ENCODE results near the gene ALG6.
"Not testable (repeated sequence)": the region's sequence is repeated elsewhere in the genome, so short reads cannot be mapped to it uniquely, and the experiment has no call there.

The ALG6 gene

GRCh38 chr1:63328781-63329180 lies 38.6 kb upstream of the ALG6 start:
- no peak for DNase-seq

GRCh38 chr1:63329621-63330330 lies 37.7 kb upstream of the ALG6 start:
- no peak for DNase-seq

- no peak for DNase-seq
These were observed 37.0 kb upstream of the ALG6 start for GRCh38 chr1:63330331-63330916.

- DNase-seq, result no peak
These were observed 25.0 kb upstream of the ALG6 start for GRCh38 chr1:63342402-63342801.

- no peak for DNase-seq
These were observed 23.5 kb upstream of the ALG6 start for GRCh38 chr1:63343922-63344321.

GRCh38 chr1:63350320-63350719 lies 17.1 kb upstream of the ALG6 start:
- no peak for DNase-seq

- no peak for DNase-seq
These were observed 14.7 kb upstream of the ALG6 start for GRCh38 chr1:63352736-63353135.

- not testable (repeated sequence) for DNase-seq
These were observed 11.2 kb upstream of the ALG6 start for GRCh38 chr1:63356234-63356633.

- DNase-seq, result no peak
These were observed 7.9 kb upstream of the ALG6 start for GRCh38 chr1:63359561-63359960.

- no peak for DNase-seq
These were observed 5.4 kb upstream of the ALG6 start for GRCh38 chr1:63362073-63362472.

- no peak for DNase-seq
These were observed 4.8 kb upstream of the ALG6 start for GRCh38 chr1:63362578-63362977.

GRCh38 chr1:63363014-63363413 lies 4.4 kb upstream of the ALG6 start:
- DNase-seq, result no peak

GRCh38 chr1:63366908-63367214 lies 566 bp upstream of the ALG6 start:
- no peak for DNase-seq

GRCh38 chr1:63368131-63368530 lies 704 bp downstream of the ALG6 start:
- DNase-seq, result no peak

- no peak for DNase-seq
These were observed 12.2 kb downstream of the ALG6 start for GRCh38 chr1:63379583-63379982.

- DNase-seq, result no peak
These were observed 14.3 kb downstream of the ALG6 start for GRCh38 chr1:63381741-63382140.

- DNase-seq, result no peak
These were observed 34.5 kb downstream of the ALG6 start for GRCh38 chr1:63401945-63402344.

- no peak for DNase-seq
These were observed 36.0 kb downstream of the ALG6 start for GRCh38 chr1:63403386-63403785.

GRCh38 chr1:63405021-63405420 lies 37.6 kb downstream of the ALG6 start:
- no peak for DNase-seq

GRCh38 chr1:63405987-63406386 lies 38.6 kb downstream of the ALG6 start:
- no peak for DNase-seq

- DNase-seq, result no peak
These were observed 39.6 kb downstream of the ALG6 start for GRCh38 chr1:63407002-63407401.

- DNase-seq, result no peak
These were observed 40.9 kb downstream of the ALG6 start for GRCh38 chr1:63408331-63408730.

- DNase-seq, result no peak
These were observed 43.6 kb downstream of the ALG6 start for GRCh38 chr1:63411066-63411465.

GRCh38 chr1:63413394-63413793 lies 46.0 kb downstream of the ALG6 start:
- DNase-seq, result no peak

GRCh38 chr1:63414691-63415365 lies 47.4 kb downstream of the ALG6 start:
- DNase-seq, result no peak
